ENCODE data around the gene GNB1L. TPM values are rescaled to one million over a fixed set of nuclear protein-coding genes. Genes with fewer than 3 reads are reported as not detected.

The GNB1L gene
- total RNA-seq = 10 to 100 TPM; 25.9 to 26.3 (median 26.0) TPM

- peaks cover 61% of the 10 kb centered on the region for H3K4me1 Mint-ChIP-seq (ENCODE audit: low read depth)
- ATAC-seq = peak; percentile 91 to 92
- peaks cover 8% of the 10 kb centered on the region for H3K36me3 Mint-ChIP-seq (ENCODE audit: insufficient read depth)
- DNase-seq = peak; percentile 94
- H3K27me3 Mint-ChIP-seq (ENCODE audit: low read depth) = no peaks in the 10 kb centered on the region
- peak within 1 kb of the TSS; percentile 95 for H3K4me3 Mint-ChIP-seq
- H3K9me3 Mint-ChIP-seq = no peaks in the 10 kb centered on the region
Measured at GRCh38 chr22:19854778-19855503, at the start of gene GNB1L, which contains the start of gene RTL10. TSS of gene GNB1L (minus strand) at chr22:19854874. CDS start at chr22:19821355, 33,519 bp downstream. TSS of gene RTL10 (minus strand) at chr22:19854874. CDS start at chr22:19852261, 2,613 bp downstream.

- no peaks in the 10 kb centered on the region for H3K27me3 Mint-ChIP-seq (ENCODE audit: low read depth)
Measured at GRCh38 chr22:19904174-19904856, 49.6 kb upstream of the GNB1L start.

DNA sequence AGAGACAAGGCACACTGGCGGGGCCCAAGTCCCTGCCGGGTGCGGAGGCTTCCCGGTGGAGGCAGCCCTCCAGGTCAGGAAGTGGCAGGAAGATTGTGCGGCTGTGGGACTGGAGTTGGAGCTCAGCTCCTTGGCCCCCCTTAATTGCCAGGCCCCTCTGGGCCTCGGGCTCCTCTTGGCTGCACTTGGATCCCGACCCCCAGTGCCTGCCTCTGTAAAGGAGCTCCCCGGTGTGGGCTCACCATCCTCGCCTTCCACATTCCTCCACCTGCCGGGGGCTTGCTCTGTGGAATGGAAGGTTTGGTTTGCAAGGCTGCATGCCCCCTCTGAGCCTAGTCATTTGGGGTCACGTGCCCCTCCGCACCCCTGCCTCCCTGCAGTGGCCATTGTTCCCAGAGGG lies 48.8 kb upstream of the GNB1L start:
- no peak for ATAC-seq
- Mint-ChIP-seq H3K27me3 (ENCODE audit: low read depth) (no peaks in the 10 kb centered on the region), H3K36me3 (ENCODE audit: insufficient read depth) (peaks cover 11% of the 10 kb centered on the region), H3K9me3 (no peaks in the 10 kb centered on the region), H3K4me1 (ENCODE audit: low read depth) (no peaks in the 10 kb centered on the region), H3K4me3 (no peak overlapping the region)
- DNase-seq = no peak

More at GRCh38 chr22:19904174-19904856, 49.6 kb upstream of the GNB1L start:
- Mint-ChIP-seq H3K9me3 (no peaks in the 10 kb centered on the region), H3K36me3 (ENCODE audit: insufficient read depth) (peaks cover 11% of the 10 kb centered on the region), H3K4me3 (no peak overlapping the region), H3K4me1 (ENCODE audit: low read depth) (no peaks in the 10 kb centered on the region)
- ATAC-seq (no peak), DNase-seq (no peak)

DNA sequence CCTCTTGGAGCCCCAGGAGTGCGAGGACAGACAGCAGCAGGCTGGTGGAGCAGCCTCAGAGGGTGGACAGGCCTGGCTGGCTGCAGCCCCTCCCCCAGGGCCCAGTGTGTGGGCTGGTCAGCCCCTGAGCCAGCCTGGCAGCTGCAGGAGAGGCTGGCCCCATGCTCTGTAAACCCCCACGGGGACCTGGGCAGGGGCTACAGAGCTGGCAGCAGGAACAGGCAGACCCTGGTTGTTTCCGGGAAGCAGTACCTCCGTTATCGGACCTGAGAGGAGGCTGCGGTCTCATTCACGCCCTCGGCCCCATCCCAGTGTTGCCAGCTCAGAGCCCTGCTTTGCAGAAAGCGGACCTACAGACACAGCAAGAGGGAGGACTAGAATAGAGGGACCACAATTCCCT lies 48.4 kb upstream of the GNB1L start:
- Mint-ChIP-seq H3K27me3 (ENCODE audit: low read depth) (no peaks in the 10 kb centered on the region), H3K9me3 (no peaks in the 10 kb centered on the region), H3K36me3 (ENCODE audit: insufficient read depth) (peaks cover 11% of the 10 kb centered on the region), H3K4me1 (ENCODE audit: low read depth) (no peaks in the 10 kb centered on the region), H3K4me3 (no peak overlapping the region)
- no peak for ATAC-seq
- no peak for DNase-seq

DNA sequence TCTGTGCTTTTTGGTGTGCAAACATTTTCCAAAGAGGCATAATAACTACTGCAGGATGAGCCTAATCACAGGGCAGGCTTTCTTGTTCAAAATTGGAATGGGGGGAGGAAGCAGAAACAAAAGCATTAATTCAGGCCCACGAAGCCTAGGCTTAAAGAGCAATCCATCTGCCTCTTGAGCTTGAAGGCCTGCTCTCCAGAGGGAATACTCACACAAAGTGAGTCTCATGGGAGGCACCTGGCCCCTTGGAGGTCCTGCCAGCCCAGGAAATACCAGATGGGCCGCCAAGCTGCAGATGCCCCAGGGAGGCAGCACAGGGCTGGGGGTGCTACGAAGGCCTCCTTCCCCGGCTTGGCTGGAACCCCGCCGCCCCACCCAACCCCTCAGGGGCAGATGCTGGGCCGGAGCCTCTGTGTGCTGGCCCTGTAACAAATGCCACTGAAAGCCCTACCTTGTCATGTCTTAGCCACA lies 47.6 kb upstream of the GNB1L start:
- H3K4me3 Mint-ChIP-seq = no peak overlapping the region
- no peaks in the 10 kb centered on the region for H3K27me3 Mint-ChIP-seq (ENCODE audit: low read depth)
- DNase-seq = no peak
- peaks cover 11% of the 10 kb centered on the region for H3K36me3 Mint-ChIP-seq (ENCODE audit: insufficient read depth)
- no peak for ATAC-seq
- no peaks in the 10 kb centered on the region for H3K9me3 Mint-ChIP-seq
- H3K4me1 Mint-ChIP-seq (ENCODE audit: low read depth) = peaks cover 2% of the 10 kb centered on the region

DNA sequence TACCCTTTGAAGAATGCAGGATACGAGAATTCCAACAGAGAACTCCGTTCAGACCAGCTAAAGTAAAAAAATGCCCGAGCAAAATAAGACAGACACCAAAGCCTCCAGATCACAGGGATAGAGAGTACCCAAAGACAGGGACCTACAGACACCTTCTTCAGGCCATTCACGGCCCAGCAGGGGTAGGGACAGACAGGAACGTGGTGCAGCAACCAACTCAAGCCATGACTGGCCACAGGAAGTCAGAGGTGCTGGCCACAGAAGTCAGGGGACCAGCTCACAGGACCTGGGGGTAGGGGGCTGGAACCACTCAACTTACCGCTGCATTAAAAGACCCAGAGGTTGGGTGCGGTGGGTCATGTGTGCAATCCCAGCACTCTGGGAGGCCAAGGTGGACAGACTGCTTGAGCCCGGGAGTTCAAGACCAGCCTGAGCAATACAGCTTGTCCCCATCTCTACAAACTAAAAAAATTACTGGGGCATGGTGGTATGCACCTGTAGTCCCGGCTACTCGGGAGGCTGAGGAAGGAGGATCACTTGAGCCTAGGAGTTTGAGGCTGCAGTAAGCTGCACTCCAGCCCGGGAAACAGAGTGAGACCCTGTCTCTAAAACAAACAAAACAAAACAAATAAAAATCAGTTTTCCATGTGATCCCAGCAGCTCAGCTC lies 47.0 kb upstream of the GNB1L start:
- DNase-seq (no peak), ATAC-seq (no peak)
- Mint-ChIP-seq H3K27me3 (ENCODE audit: low read depth) (no peaks in the 10 kb centered on the region), H3K36me3 (ENCODE audit: insufficient read depth) (peaks cover 11% of the 10 kb centered on the region), H3K9me3 (no peaks in the 10 kb centered on the region), H3K4me3 (no peak overlapping the region), H3K4me1 (ENCODE audit: low read depth) (peaks cover 8% of the 10 kb centered on the region)

GRCh38 chr22:19900707-19901436 lies 46.2 kb upstream of the GNB1L start:
- no peaks in the 10 kb centered on the region for H3K27me3 Mint-ChIP-seq (ENCODE audit: low read depth)
- peaks cover 15% of the 10 kb centered on the region for H3K4me1 Mint-ChIP-seq (ENCODE audit: low read depth)
- no peaks in the 10 kb centered on the region for H3K9me3 Mint-ChIP-seq
- no peak overlapping the region for H3K4me3 Mint-ChIP-seq
- peaks cover 6% of the 10 kb centered on the region for H3K36me3 Mint-ChIP-seq (ENCODE audit: insufficient read depth)
- ATAC-seq = no peak
- no peak for DNase-seq

DNA sequence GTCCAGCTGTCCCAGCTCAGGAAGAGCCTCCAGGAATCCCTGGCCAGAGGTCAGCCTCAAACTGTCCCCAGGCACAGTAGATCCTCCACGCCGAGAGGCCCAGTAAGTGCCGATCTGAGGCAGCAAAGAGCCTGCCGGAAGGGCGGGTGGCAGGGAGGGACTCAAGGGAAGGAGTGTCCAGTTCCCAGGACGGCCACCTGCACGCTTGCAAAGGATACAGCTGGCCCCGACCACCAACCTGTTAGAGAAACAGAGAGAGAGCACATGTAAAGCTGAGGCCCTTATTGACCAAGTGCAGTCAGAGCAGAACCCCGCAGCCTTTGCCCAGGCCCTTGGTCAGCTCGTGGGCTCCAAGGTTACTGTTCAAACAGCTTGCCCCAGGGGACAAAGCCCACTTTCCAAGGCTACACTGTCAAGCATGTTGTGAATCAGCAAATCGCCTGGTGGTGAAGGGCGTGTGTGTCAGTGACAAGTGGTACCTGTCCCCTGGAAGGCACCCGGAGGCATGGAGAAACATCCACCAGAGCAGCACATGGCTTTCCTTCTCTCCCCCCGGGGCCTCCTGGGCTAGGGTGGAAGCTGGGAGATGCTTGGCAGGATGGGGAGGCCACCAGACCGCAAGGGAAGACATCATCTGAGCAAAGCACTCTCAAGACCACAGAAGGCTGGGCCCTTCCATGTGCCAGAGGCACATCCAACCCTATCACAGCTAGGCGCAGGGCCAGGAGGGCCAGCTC lies 44.3 kb upstream of the GNB1L start:
- no peak for DNase-seq
- no peaks in the 10 kb centered on the region for H3K9me3 Mint-ChIP-seq
- peaks cover 8% of the 10 kb centered on the region for H3K36me3 Mint-ChIP-seq (ENCODE audit: insufficient read depth)
- ATAC-seq = no peak
- H3K4me1 Mint-ChIP-seq (ENCODE audit: low read depth) = peaks cover 27% of the 10 kb centered on the region
- H3K27me3 Mint-ChIP-seq (ENCODE audit: low read depth) = no peaks in the 10 kb centered on the region
- H3K4me3 Mint-ChIP-seq = no peak overlapping the region

- peaks cover 12% of the 10 kb centered on the region for H3K36me3 Mint-ChIP-seq (ENCODE audit: insufficient read depth)
- no peaks in the 10 kb centered on the region for H3K27me3 Mint-ChIP-seq (ENCODE audit: low read depth)
- ATAC-seq (no peak), DNase-seq (no peak)
- H3K4me3 Mint-ChIP-seq = no peak overlapping the region
- peaks cover 35% of the 10 kb centered on the region for H3K4me1 Mint-ChIP-seq (ENCODE audit: low read depth)
- H3K9me3 Mint-ChIP-seq = no peaks in the 10 kb centered on the region
Measured at GRCh38 chr22:19898145-19898544, 43.5 kb upstream of the GNB1L start.

- Mint-ChIP-seq H3K9me3 (no peaks in the 10 kb centered on the region), H3K4me1 (ENCODE audit: low read depth) (peaks cover 40% of the 10 kb centered on the region), H3K36me3 (ENCODE audit: insufficient read depth) (peaks cover 12% of the 10 kb centered on the region), H3K27me3 (ENCODE audit: low read depth) (no peaks in the 10 kb centered on the region), H3K4me3 (no peak overlapping the region)
- ATAC-seq = no peak
- no peak for DNase-seq
Measured at GRCh38 chr22:19897726-19898125, 43.1 kb upstream of the GNB1L start.

DNA sequence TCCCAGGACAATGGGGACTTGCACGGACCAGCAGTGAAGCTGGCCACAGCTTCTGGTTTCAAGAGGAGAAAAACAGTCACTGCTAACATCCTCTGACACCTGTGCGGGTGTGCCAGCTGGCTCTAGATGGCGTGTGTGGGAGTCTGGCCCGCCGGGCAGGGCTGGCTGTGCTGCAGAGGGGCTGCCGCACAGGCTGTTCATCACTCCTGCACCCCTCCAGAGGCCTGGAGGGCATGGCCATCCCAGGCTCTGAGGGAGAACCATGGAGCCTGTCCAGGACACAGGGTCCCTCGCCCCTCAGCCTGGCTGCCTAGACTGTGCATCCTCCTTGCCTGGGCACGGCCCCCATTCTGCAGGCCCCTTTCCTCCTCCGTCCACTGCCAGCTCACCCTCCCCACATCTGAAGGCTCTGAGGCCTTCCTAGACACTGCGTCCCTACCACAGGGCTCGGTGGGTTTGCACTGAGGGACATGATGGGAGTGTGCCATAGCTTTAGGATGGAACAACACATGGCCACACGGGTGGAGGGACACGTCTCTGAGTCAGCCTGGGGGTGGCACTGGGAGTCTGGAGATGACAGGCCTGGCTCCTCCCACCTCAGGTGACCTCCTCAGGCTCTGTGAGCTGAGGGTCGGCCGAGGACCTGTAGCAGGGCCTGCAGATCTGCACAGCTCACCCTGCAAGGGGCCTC lies 42.1 kb upstream of the GNB1L start:
- no peak overlapping the region for H3K4me3 Mint-ChIP-seq
- H3K27me3 Mint-ChIP-seq (ENCODE audit: low read depth) = no peaks in the 10 kb centered on the region
- no peaks in the 10 kb centered on the region for H3K9me3 Mint-ChIP-seq
- DNase-seq (no peak), ATAC-seq (no peak)
- peaks cover 12% of the 10 kb centered on the region for H3K36me3 Mint-ChIP-seq (ENCODE audit: insufficient read depth)
- peaks cover 49% of the 10 kb centered on the region for H3K4me1 Mint-ChIP-seq (ENCODE audit: low read depth)

GRCh38 chr22:19895160-19895849 lies 40.6 kb upstream of the GNB1L start:
- DNase-seq = no peak
- no peak overlapping the region for H3K4me3 Mint-ChIP-seq
- no peaks in the 10 kb centered on the region for H3K27me3 Mint-ChIP-seq (ENCODE audit: low read depth)
- peaks cover 8% of the 10 kb centered on the region for H3K36me3 Mint-ChIP-seq (ENCODE audit: insufficient read depth)
- ATAC-seq = no peak
- H3K4me1 Mint-ChIP-seq (ENCODE audit: low read depth) = peaks cover 63% of the 10 kb centered on the region
- no peaks in the 10 kb centered on the region for H3K9me3 Mint-ChIP-seq

- Mint-ChIP-seq H3K4me1 (ENCODE audit: low read depth) (peaks cover 70% of the 10 kb centered on the region), H3K36me3 (ENCODE audit: insufficient read depth) (peaks cover 8% of the 10 kb centered on the region), H3K9me3 (no peaks in the 10 kb centered on the region), H3K4me3 (no peak overlapping the region), H3K27me3 (ENCODE audit: low read depth) (no peaks in the 10 kb centered on the region)
- ATAC-seq = no peak
- no peak for DNase-seq
Measured at GRCh38 chr22:19893363-19893762, 38.7 kb upstream of the GNB1L start.

All from activated T-cell treated with anti-CD3 and anti-CD28 coated beads, Interleukin-2, amount 50 U/mL, for 4 hours (primary cell).